ENCODE results near the gene CCT3. TPM values are rescaled to one million over a fixed set of nuclear protein-coding genes. Genes with fewer than 3 reads are reported as not detected.

CCT3 gene
- 360 and 366 TPM in 2 replicates for total RNA-seq

DNA sequence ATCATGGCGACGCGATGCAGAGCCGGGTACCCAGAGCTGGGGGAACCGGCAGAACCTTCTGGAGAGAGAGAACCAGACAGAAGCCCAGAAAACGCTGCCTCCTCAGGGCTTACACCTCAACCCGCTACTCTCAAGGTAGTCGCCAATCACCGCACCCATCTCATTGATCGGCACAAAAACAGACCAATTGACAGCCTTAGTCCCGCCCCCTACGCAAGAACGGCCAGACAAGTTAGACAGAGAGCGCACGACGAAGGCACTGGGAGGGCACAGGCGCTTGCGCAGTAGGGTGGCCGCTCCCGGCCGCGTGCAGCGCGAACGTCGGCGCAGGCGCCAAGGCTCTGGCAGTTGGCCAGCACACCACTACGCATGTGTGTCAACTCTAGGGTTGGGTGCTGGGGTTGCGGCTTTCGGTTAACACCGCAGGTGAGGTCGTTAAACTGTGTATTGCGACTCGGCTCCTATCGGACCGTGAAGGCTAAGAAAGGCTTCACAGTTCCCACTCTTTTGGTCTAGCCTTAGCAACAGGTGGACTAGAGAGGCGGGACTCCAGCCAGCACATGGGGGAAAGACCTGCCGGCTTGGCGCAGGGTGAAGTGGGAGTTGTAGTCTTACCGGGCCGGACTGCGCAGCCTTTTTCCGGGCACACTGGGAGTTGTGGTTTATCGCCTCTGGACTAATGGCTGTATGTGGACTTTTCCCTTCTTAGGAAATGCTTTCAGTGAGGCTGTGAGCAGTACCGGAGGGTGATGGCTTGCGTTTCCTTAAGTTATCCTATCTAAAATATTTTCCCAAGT, at the start of gene CCT3, which contains the start of gene TSACC:
Gene CCT3, minus strand, starts transcription at position 113 of the 797 bp plus-strand sequence. Its CDS starts 108 bp downstream, at position 5.
Gene TSACC, plus strand, starts transcription at position 347 of the 797 bp plus-strand sequence. CDS start 1,232 bp downstream, outside the sequence.

DNA sequence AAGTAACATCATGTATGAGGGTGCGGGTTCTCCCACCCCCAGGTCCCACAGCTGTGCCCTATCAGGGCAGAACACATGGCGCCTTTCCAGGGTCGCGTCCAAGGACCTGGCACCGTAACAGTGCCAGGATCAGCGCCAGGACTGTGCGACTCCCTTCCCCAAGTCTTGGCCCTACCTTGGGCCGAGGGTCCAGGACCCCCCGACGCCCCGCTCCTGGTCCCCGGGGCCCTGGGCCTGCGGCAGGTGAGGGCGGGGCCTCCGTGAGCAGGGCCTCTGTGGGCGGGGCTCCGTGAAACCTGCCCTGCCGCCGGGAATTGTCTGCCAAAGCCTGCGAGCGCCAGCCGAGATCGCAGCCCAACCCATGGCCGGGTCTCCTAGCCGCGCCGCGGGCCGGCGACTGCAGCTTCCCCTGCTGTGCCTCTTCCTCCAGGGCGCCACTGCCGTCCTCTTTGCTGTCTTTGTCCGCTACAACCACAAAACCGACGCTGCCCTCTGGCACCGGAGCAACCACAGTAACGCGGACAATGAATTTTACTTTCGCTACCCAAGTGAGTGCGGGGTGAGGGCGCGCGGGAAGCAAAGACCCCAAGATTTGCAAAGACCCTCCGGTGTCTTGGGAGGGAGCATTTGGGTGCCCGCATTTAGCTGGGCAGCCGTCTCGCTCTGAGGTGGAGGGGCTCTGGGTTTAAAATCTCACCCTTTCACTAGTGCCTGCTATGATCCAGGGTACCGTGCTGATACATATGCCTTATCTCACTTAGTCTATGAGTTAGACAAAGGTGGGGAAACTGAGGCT, 31.0 kb upstream of the CCT3 start, which contains the start of gene RHBG:
Gene RHBG, plus strand, starts transcription at position 323 of the 796 bp plus-strand sequence. Its CDS starts 39 bp downstream, at position 362.

GRCh38 chr1:156298852-156299357, 39.2 kb downstream of the CCT3 start, which contains the start of gene VHLL:
VHLL (minus strand) TSS chr1:156299307; CDS start chr1:156299189, 118 bp downstream.

GRCh38 chr1:156295391-156295947, 42.6 kb downstream of the CCT3 start, which contains the start of gene GLMP:
GLMP (minus strand) TSS chr1:156295679; CDS start chr1:156295645, 34 bp downstream.

DNA sequence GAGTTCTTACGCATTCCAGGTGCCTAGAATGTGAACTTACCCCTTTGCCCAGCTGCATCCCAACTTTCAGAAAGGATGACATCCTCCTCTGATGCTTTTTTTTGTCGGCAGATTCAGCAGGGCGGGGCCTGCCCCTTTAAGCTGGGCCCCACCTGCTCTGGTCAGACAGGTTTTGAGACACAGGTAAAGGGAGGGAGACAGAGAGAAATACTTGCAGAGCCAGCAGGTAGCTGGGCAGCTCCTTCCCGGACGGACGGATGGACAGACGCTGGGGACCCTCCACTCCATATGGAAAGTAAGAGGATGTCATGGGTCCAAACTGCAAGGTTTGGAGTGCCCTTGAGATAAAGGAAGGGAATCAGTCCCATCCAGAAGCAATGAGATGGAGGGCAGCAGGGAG, 54.0 kb downstream of the CCT3 start, which contains the start of gene TMEM79:
Gene TMEM79, plus strand, starts transcription at position 214 of the 400 bp plus-strand sequence. CDS start 902 bp downstream, outside the sequence.

DNA sequence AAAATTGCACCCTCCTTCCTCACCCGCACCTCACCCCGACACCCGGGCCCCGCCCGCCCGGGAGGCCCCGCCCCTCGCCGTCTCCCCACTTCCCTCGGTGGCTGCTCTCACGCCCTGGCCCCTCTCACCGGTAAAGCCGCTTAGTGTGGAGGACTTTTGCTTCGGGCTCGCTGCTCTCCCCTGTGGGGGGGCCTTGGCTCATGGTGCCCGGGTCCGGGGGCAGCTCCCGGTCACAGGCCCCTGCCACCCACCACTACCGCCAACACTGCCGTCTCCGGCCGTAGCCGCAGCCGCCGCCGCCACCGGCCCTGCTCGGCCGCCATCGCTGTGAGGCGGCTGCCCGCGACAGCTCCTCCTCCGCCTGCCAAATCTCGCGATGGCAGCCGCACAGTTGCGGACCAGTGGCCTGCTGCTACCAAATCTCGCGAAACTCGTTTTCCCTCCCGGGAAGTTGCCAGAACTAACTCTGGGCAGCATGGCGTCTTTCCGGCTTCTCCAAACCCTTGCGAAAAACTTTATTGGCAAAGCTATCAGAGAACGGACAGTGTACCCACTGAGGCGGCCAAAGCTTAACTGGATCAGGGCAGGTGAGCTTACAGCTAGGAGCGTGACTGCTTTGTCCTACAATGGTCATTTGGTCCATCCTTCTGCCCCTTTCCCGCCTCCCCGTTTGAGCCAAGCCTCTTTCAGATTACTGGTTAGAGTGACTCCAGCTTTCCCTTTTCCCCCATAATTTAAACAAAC, 55.4 kb downstream of the CCT3 start, which contains the start of gene SMG5:
Gene SMG5, minus strand, starts transcription at position 347 of the 744 bp plus-strand sequence. Its CDS starts 145 bp downstream, at position 202.

Other genes with a start within 250 kb of the CCT3 start
- gene LMNA, start 223.6 kb downstream of the CCT3 start, total RNA-seq, result 888 and 901 TPM in 2 replicates
- gene SEMA4A, start 184.7 kb downstream of the CCT3 start, total RNA-seq, result 0.67 and 0.74 TPM in 2 replicates
- gene SLC25A44, start 144.2 kb downstream of the CCT3 start, total RNA-seq, result 10.1 and 11.0 TPM in 2 replicates
- gene PMF1, start 125.3 kb downstream of the CCT3 start, total RNA-seq, result 78.7 and 84.4 TPM in 2 replicates
- gene BGLAP, start 96.1 kb downstream of the CCT3 start, total RNA-seq, result 0.59 TPM in 1 of 2 replicates, not detected in the other
- gene PAQR6, start 90.2 kb downstream of the CCT3 start, total RNA-seq, result 0.15 and 0.34 TPM in 2 replicates
- 32.3 and 33.0 TPM in 2 replicates for gene SMG5, start 55.5 kb downstream of the CCT3 start, total RNA-seq
- 1.8 and 2.5 TPM in 2 replicates for gene TMEM79, start 54.0 kb downstream of the CCT3 start, total RNA-seq
- gene GLMP, start 42.6 kb downstream of the CCT3 start, total RNA-seq, result 70.2 and 73.5 TPM in 2 replicates
- not detected in 2 replicates for gene VHLL, start 39.0 kb downstream of the CCT3 start, total RNA-seq
- 0.15 and 2.2 TPM in 2 replicates for gene TSACC, start 234 bp upstream of the CCT3 start, total RNA-seq
- gene RHBG, start 30.9 kb upstream of the CCT3 start, total RNA-seq, result not detected in 2 replicates
- gene MEF2D, start 162.5 kb upstream of the CCT3 start, total RNA-seq, result 11.4 and 18.0 TPM in 2 replicates
- 48.9 and 50.9 TPM in 2 replicates for gene IQGAP3, start 234.3 kb upstream of the CCT3 start, total RNA-seq
- gene TTC24, start 241.4 kb upstream of the CCT3 start, total RNA-seq, result not detected in 2 replicates

Data from bronchus fibroblast of lung (primary cell).